ENCODE data around the gene ZNF83. TPM values are rescaled to one million over a fixed set of nuclear protein-coding genes. Genes with fewer than 3 reads are reported as not detected.
"Not testable (repeated sequence)": the region's sequence is repeated elsewhere in the genome, so short reads cannot be mapped to it uniquely, and the experiment has no call there.

ZNF83 gene
- total and polyA plus RNA-seq, 4 experiments from 2014 or later = 10.7 to 130 (median 77.0) TPM

- Mint-ChIP-seq H3K27ac (peak overlapping the region in 2 of 7 donors; percentile 47 to 64), H3K4me1 (peaks cover 8 to 20% (median 15%) of the 10 kb centered on the region in 4 donors), H3K36me3 (peaks cover 18 to 19% of the 10 kb centered on the region in 2 donors), H3K9me3 (peaks cover 0 to 54% (median 28%) of the 10 kb centered on the region in 8 donors), H3K4me3 (peak overlapping the region in 1 of 8 donors; percentile 69), H3K27me3 (no peaks in the 10 kb centered on the region)
- H3K27ac ChIP-seq (ENCODE audit: low read depth, low read length) = no peak overlapping the region
- intact Hi-C loops (cut with micrococcal nuclease) = no loop called here
- peaks cover 20% of the 10 kb centered on the region for H3K4me1 ChIP-seq (ENCODE audit: insufficient read depth, low read length)
- H3K27me3 ChIP-seq (ENCODE audit: insufficient read depth, low read length) = no peaks in the 10 kb centered on the region
- DNase-seq = no peak
- no peak overlapping the region for H3K4me3 ChIP-seq (ENCODE audit: low read length in 2 of 2)
- POLR2A ChIA-PET (ENCODE audit: partially characterized antibody) = no interaction called here
- H3K36me3 ChIP-seq (ENCODE audit: insufficient read depth, low read length) = no peaks in the 10 kb centered on the region
- H3K9me3 ChIP-seq (ENCODE audit: control insufficient read depth in 1 of 2, low read length in 2 of 2) = no peaks in the 10 kb centered on the region
- CTCF ChIA-PET (ENCODE audit: partially characterized antibody) = no interaction called here
Measured at GRCh38 chr19:52640916-52641315, 2.8 kb upstream of the ZNF83 start.

- peaks cover 14 to 18% of the 10 kb centered on the region in 2 donors for H3K36me3 Mint-ChIP-seq
- H3K27ac Mint-ChIP-seq = peak overlapping the region in 1 of 7 donors; percentile 8
- H3K27me3 ChIP-seq (ENCODE audit: insufficient read depth, low read length) = no peaks in the 10 kb centered on the region
- H3K9me3 Mint-ChIP-seq = peaks cover 0 to 48% (median 23%) of the 10 kb centered on the region in 8 donors
- H3K27me3 Mint-ChIP-seq = no peaks in the 10 kb centered on the region
- H3K27ac ChIP-seq (ENCODE audit: low read depth, low read length) = no peak overlapping the region
- H3K9me3 ChIP-seq (ENCODE audit: control insufficient read depth in 1 of 2, low read length in 2 of 2) = no peaks in the 10 kb centered on the region
- no peak overlapping the region for H3K4me3 ChIP-seq (ENCODE audit: low read length in 2 of 2)
- DNase-seq = no peak
- peaks cover 20% of the 10 kb centered on the region for H3K4me1 ChIP-seq (ENCODE audit: insufficient read depth, low read length)
- POLR2A ChIA-PET (ENCODE audit: partially characterized antibody) = no interaction called here
- peaks cover 9 to 23% (median 16%) of the 10 kb centered on the region in 4 donors for H3K4me1 Mint-ChIP-seq
- intact Hi-C loops (cut with micrococcal nuclease) = loop anchor here (5.0 kb wide), 2 partner anchors 322 to 557 kb away; partner anchors contain the start of gene ZNF816
- H3K36me3 ChIP-seq (ENCODE audit: insufficient read depth, low read length) = no peaks in the 10 kb centered on the region
- H3K4me3 Mint-ChIP-seq = no peak overlapping the region
- CTCF ChIA-PET (ENCODE audit: partially characterized antibody) = no interaction called here
Measured at GRCh38 chr19:52639996-52640395, 1.8 kb upstream of the ZNF83 start.

GRCh38 chr19:52638601-52639000 lies 446 bp upstream of the ZNF83 start:
- Histone ChIP-seq H3K27ac (ENCODE audit: low read depth, low read length) (no peak overlapping the region), H3K27me3 (ENCODE audit: insufficient read depth, low read length) (no peaks in the 10 kb centered on the region), H3K9me3 (ENCODE audit: control insufficient read depth in 1 of 2, low read length in 2 of 2) (no peaks in the 10 kb centered on the region), H3K36me3 (ENCODE audit: insufficient read depth, low read length) (no peaks in the 10 kb centered on the region), H3K4me1 (ENCODE audit: insufficient read depth, low read length) (peaks cover 20% of the 10 kb centered on the region), H3K4me3 (ENCODE audit: low read length in 2 of 2) (peak overlapping the region; percentile 72 to 98)
- ChIA-PET POLR2A (ENCODE audit: partially characterized antibody) (no interaction called here), CTCF (ENCODE audit: partially characterized antibody) (interaction anchor here (0.9 kb wide), 1 partner anchor 112 kb away, joined by 3 read pairs; no protein-coding TSS in a partner anchor)
- Mint-ChIP-seq H3K27ac (peak overlapping the region in 6 of 7 donors; percentile 55 to 99 (median 93)), H3K4me3 (peak overlapping the region; percentile 91 to 99 (median 97)), H3K4me1 (peaks cover 10 to 23% (median 16%) of the 10 kb centered on the region in 4 donors), H3K27me3 (no peaks in the 10 kb centered on the region), H3K9me3 (peaks cover 0 to 36% (median 15%) of the 10 kb centered on the region in 8 donors), H3K36me3 (peaks cover 11 to 17% of the 10 kb centered on the region in 2 donors)
- DNase-seq = peak in 1 of 5 donors; percentile 39
- intact Hi-C loops (cut with micrococcal nuclease) = loop anchor here (1.0 to 5.0 kb wide), 9 partner anchors 37 to 559 kb away; partner anchors contain the start of genes ZNF480, ZNF610, ZNF611 and ZNF701

DNA sequence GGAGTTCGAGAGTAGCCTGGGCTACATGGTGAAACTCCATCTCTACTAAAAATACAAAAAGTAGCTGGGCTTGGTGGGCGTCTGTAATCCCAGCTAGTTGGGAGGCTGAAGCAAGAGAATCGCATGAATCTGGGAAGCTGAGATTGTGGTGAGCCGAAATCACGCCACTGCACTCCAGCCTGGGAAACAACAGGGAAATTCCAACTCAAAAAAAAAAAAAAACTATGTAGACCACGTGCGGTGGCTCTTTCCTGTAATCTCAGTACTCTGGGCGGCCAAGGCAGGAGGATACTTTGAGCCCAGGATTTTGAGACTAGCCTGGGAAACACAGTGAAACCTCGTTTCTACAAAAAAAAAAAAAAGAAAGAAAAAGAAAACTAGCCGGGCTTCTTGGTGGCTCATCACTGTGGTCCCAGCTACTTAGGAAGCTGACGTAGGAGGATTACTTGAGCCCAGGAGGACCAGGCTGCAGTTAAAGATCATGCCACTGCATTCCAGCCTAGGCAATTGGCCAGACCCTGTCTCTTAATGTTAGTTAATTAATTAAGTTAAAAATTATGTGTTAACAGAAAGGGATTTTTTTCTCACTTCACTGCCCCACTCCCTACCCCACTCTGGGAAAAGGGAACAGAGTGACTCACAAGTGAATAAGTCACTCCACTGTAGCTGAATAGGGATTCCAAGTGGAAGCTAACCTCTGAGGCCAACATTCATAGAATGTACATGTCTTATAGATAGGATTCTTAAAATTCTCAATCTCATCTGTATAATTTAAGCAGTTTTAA lies 2.2 kb downstream of the ZNF83 start:
- Mint-ChIP-seq H3K4me1 (peaks cover 18 to 40% (median 24%) of the 10 kb centered on the region in 4 donors), H3K27me3 (no peaks in the 10 kb centered on the region), H3K36me3 (peaks cover 25 to 26% of the 10 kb centered on the region in 2 donors), H3K27ac (peak overlapping the region in 3 of 7 donors; percentile 62 to 72 (median 67)), H3K4me3 (peak overlapping the region; percentile 20 to 97 (median 42)), H3K9me3 (peaks cover 0 to 20% (median 6%) of the 10 kb centered on the region in 8 donors)
- no peak for DNase-seq
- intact Hi-C loops (cut with micrococcal nuclease) = loop anchor here (5.0 kb wide), 2 partner anchors 326 to 561 kb away; partner anchors contain the start of gene ZNF816
- Histone ChIP-seq H3K27ac (ENCODE audit: low read depth, low read length) (no peak overlapping the region), H3K27me3 (ENCODE audit: insufficient read depth, low read length) (no peaks in the 10 kb centered on the region), H3K9me3 (ENCODE audit: control insufficient read depth in 1 of 2, low read length in 2 of 2) (no peaks in the 10 kb centered on the region), H3K36me3 (ENCODE audit: insufficient read depth, low read length) (no peaks in the 10 kb centered on the region), H3K4me3 (ENCODE audit: low read length in 2 of 2) (no peak overlapping the region), H3K4me1 (ENCODE audit: insufficient read depth, low read length) (peaks cover 20% of the 10 kb centered on the region)
- POLR2A ChIA-PET (ENCODE audit: partially characterized antibody) = no interaction called here
- CTCF ChIA-PET (ENCODE audit: partially characterized antibody) = interaction anchor here (0.8 to 1.5 kb wide), 2 partner anchors 29 to 35 kb away, joined by 3 read pairs; no protein-coding TSS in a partner anchor

DNA sequence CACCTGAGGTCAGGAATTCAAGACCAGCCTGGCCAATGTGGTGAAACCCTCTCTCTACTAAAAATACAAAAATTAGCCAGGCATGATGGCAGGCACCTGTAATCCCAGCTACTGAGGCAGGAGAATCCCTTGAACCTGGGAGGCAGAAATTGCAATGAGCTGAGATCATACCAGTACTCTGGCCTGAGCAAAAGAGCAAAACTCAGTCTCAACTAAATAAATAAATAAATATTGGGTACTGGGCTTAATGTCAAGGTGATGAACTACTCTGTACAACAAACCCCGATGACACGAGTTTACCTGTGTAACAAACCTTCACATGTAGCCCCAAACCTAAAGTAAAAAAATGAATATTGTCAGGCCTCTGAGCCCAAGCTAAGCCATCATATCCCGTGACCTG lies 10.7 kb downstream of the ZNF83 start:
- H3K9me3 ChIP-seq (ENCODE audit: control insufficient read depth in 1 of 2, low read length in 2 of 2); DNase-seq; H3K4me3 ChIP-seq (ENCODE audit: low read length in 2 of 2); intact Hi-C loops (cut with micrococcal nuclease); H3K27me3 Mint-ChIP-seq; CTCF ChIA-PET (ENCODE audit: partially characterized antibody); H3K27ac ChIP-seq (ENCODE audit: low read depth, low read length); H3K27me3 ChIP-seq (ENCODE audit: insufficient read depth, low read length); H3K4me1 ChIP-seq (ENCODE audit: insufficient read depth, low read length); POLR2A ChIA-PET (ENCODE audit: partially characterized antibody); H3K4me3 Mint-ChIP-seq: not testable (repeated sequence)
- Mint-ChIP-seq H3K27ac (peak overlapping the region in 1 of 7 donors; percentile 58), H3K9me3 (peaks cover 0 to 25% (median 0%) of the 10 kb centered on the region in 8 donors), H3K36me3 (peaks cover 36 to 37% of the 10 kb centered on the region in 2 donors), H3K4me1 (peaks cover 11 to 22% (median 15%) of the 10 kb centered on the region in 4 donors)
- peaks cover 30% of the 10 kb centered on the region for H3K36me3 ChIP-seq (ENCODE audit: insufficient read depth, low read length)

DNA sequence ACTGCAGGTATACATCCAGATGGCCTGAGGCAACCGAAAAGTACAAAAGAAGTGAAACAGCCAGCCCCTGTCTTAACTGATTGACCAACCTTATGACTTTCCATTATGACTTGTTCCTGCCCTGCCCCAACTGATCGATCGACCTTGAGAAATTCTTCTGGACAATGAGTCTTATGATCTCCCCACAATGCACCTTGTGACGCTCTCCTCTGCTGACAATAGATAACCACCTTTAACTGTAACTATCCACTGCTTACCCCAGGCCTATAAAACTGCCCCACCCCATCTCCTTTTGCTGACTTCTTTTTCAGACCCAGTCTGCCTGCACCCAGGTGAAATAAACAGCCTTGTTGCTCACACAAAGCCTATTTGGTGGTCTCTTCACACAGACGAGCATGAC lies 11.2 kb downstream of the ZNF83 start:
- Mint-ChIP-seq H3K9me3 (peaks cover 0 to 28% (median under 1%) of the 10 kb centered on the region in 8 donors), H3K4me3 (no peak overlapping the region), H3K27me3 (no peaks in the 10 kb centered on the region), H3K27ac (no peak overlapping the region), H3K36me3 (peaks cover 34 to 41% of the 10 kb centered on the region in 2 donors), H3K4me1 (peaks cover 8 to 20% (median 17%) of the 10 kb centered on the region in 4 donors)
- peaks cover 30% of the 10 kb centered on the region for H3K36me3 ChIP-seq (ENCODE audit: insufficient read depth, low read length)
- ChIA-PET POLR2A (ENCODE audit: partially characterized antibody) (no interaction called here), CTCF (ENCODE audit: partially characterized antibody) (no interaction called here)
- H3K4me1 ChIP-seq (ENCODE audit: insufficient read depth, low read length) = no peaks in the 10 kb centered on the region
- no peak overlapping the region for H3K27ac ChIP-seq (ENCODE audit: low read depth, low read length)
- no peaks in the 10 kb centered on the region for H3K9me3 ChIP-seq (ENCODE audit: control insufficient read depth in 1 of 2, low read length in 2 of 2)
- no peaks in the 10 kb centered on the region for H3K27me3 ChIP-seq (ENCODE audit: insufficient read depth, low read length)
- no peak for DNase-seq
- H3K4me3 ChIP-seq (ENCODE audit: low read length in 2 of 2) = no peak overlapping the region
- intact Hi-C loops (cut with micrococcal nuclease) = no loop called here

DNA sequence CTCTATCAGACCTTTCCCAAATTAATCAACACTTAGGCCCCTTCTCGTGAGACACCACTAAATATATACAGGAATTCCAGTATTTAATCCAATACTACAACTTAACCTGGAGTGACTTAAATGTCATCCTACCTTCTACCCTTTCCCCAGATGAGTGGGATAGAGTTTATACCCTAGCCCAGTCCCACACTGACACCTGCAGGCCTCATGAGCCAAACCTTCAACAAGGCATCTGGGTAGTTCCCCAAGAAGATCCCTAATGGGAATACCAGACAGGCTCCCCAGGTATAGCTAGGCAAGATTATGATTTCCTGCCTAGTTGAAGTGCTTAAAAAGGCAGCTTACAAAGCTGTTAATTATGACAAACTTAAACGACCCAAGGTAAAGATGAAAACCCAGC lies 15.9 kb downstream of the ZNF83 start:
- peak overlapping the region in 1 of 8 donors; percentile 32 for H3K4me3 Mint-ChIP-seq
- H3K27me3 ChIP-seq (ENCODE audit: insufficient read depth, low read length) = no peaks in the 10 kb centered on the region
- peaks cover 23 to 49% of the 10 kb centered on the region in 2 donors for H3K36me3 Mint-ChIP-seq
- no peaks in the 10 kb centered on the region for H3K27me3 Mint-ChIP-seq
- H3K36me3 ChIP-seq (ENCODE audit: insufficient read depth, low read length) = peaks cover 39% of the 10 kb centered on the region
- no peak overlapping the region for H3K27ac ChIP-seq (ENCODE audit: low read depth, low read length)
- H3K9me3 ChIP-seq (ENCODE audit: control insufficient read depth in 1 of 2, low read length in 2 of 2) = no peaks in the 10 kb centered on the region
- ChIA-PET CTCF (ENCODE audit: partially characterized antibody) (interaction anchor here (1.1 kb wide), 1 partner anchor 277 kb away, joined by 3 read pairs; no protein-coding TSS in a partner anchor), POLR2A (ENCODE audit: partially characterized antibody) (no interaction called here)
- H3K9me3 Mint-ChIP-seq = peaks cover 0 to 37% (median 12%) of the 10 kb centered on the region in 8 donors
- H3K4me3 ChIP-seq (ENCODE audit: low read length in 2 of 2) = no peak overlapping the region
- H3K27ac Mint-ChIP-seq = peak overlapping the region in 5 of 7 donors; percentile 8 to 84 (median 57)
- intact Hi-C loops (cut with micrococcal nuclease) = no loop called here
- DNase-seq = no peak
- no peaks in the 10 kb centered on the region for H3K4me1 ChIP-seq (ENCODE audit: insufficient read depth, low read length)
- H3K4me1 Mint-ChIP-seq = peaks cover 11 to 24% (median 22%) of the 10 kb centered on the region in 4 donors

Measured in CD4-positive, alpha-beta memory T cell (primary cell).